ENCODE results near the gene GRK4. TPM values are rescaled to one million over a fixed set of nuclear protein-coding genes. Genes with fewer than 3 reads are reported as not detected.

GRK4 gene
- total RNA-seq, 4 donors from 2014 or later: 7.6 to 10.8 (median 9.1) TPM

DNA sequence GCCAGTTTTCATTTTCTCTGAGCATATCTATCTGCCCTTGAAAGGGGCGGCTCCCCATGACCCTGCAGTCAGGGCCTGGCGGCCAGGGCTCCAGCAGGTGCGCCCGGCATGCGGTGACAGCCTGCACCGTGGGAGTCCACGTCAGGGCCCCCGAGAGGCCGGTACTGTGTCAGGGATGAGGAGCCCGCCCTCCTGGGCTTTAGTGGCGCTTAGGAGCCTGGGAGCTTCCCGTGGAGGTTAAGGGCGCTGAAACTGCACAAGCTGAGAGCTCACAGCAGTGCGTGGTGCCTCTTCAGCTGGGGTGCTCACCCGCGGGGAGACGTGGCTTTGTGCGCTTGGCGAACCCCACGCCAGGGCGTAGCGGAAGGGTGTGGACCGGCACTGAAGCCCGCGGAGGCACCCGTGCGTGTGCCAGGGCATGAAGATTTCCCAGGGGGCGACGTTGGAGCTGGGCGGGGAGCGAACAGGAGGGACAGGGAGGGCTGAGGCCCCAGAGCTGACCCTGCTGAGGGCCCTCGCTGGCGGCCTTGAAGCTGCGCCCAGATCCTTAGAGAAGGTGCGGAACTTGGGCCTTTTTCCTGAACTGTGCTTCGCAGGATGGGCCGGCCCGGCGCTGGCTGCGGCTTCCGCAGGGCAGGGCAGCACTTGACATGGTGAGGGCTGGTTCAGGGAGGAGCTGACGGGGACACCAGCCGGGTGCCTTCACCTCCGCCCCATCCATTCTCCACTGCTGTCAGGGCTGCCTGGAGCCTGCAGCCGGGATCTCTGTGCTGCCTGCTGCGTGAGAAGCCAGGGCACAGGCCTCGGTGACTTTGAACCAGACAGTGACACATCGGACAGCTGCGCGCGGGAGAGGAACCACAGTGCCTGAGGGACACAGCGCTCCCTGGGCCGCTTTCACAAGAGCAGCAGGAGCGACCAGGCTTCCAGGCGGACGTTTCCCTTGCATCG lies 78.1 kb downstream of the GRK4 start:
- peak; percentile 44 to 59 for DNase-seq
- no peak for TF ChIP-seq POLR2A (IDR thresholded peaks at IDR 0.05)
- TF ChIP-seq, protein P1, sequence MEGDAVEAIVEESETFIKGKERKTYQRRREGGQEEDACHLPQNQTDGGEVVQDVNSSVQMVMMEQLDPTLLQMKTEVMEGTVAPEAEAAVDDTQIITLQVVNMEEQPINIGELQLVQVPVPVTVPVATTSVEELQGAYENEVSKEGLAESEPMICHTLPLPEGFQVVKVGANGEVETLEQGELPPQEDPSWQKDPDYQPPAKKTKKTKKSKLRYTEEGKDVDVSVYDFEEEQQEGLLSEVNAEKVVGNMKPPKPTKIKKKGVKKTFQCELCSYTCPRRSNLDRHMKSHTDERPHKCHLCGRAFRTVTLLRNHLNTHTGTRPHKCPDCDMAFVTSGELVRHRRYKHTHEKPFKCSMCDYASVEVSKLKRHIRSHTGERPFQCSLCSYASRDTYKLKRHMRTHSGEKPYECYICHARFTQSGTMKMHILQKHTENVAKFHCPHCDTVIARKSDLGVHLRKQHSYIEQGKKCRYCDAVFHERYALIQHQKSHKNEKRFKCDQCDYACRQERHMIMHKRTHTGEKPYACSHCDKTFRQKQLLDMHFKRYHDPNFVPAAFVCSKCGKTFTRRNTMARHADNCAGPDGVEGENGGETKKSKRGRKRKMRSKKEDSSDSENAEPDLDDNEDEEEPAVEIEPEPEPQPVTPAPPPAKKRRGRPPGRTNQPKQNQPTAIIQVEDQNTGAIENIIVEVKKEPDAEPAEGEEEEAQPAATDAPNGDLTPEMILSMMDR (IDR thresholded peaks at IDR 0.05): no peak
- H3K4me1 ChIP-seq: peaks cover 4 to 7% of the 10 kb centered on the region in 2 donors
- peak overlapping the region in 2 of 3 donors; percentile 40 to 49 for H3K27ac ChIP-seq
- intact Hi-C loops (cut with DNase I): no loop called here
- H3K9me3 ChIP-seq: no peaks in the 10 kb centered on the region
- H3K27me3 ChIP-seq: no peaks in the 10 kb centered on the region
- no peaks in the 10 kb centered on the region for H3K36me3 ChIP-seq
- WGBS, 2 donors: 16 to 29% methylated on average over 15 to 42 of the region's 57 CpGs
- peak overlapping the region in 2 of 3 donors; percentile 23 to 31 for H3K4me3 ChIP-seq (replicated peaks in 1 of 3)

DNA sequence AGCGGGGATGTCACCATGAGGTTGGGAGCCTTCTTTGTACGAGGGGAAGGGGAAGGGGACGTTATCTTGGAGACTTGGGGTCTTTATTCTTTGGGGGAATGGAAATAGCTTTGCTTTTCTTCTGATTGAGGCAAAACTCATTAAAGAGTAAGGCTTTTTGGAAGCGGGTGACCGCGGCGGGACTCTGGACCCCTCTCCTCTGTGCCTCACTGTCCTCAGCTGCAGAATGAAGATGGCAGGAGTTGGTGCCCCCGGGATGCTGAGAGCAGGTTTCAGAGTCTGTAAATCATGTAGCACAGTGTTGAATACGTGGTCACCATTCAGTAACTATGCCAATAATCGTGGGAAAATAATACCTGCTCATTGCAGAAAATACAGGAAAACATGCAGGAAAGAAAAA lies 78.9 kb downstream of the GRK4 start:
- no peaks in the 10 kb centered on the region for H3K27me3 ChIP-seq
- H3K36me3 ChIP-seq: no peaks in the 10 kb centered on the region
- H3K4me3 ChIP-seq (replicated peaks in 1 of 3): peak overlapping the region in 2 of 3 donors; percentile 23 to 31
- 52 to 70% methylated on average over 10 of the region's 10 CpGs for WGBS, 2 donors
- H3K9me3 ChIP-seq: no peaks in the 10 kb centered on the region
- DNase-seq: no peak
- H3K4me1 ChIP-seq: peaks cover 4 to 5% of the 10 kb centered on the region in 2 donors
- intact Hi-C loops (cut with DNase I): no loop called here
- TF ChIP-seq, protein P1 (IDR thresholded peaks at IDR 0.05): no peak
- no peak for TF ChIP-seq POLR2A (IDR thresholded peaks at IDR 0.05)
- no peak overlapping the region for H3K27ac ChIP-seq

DNA sequence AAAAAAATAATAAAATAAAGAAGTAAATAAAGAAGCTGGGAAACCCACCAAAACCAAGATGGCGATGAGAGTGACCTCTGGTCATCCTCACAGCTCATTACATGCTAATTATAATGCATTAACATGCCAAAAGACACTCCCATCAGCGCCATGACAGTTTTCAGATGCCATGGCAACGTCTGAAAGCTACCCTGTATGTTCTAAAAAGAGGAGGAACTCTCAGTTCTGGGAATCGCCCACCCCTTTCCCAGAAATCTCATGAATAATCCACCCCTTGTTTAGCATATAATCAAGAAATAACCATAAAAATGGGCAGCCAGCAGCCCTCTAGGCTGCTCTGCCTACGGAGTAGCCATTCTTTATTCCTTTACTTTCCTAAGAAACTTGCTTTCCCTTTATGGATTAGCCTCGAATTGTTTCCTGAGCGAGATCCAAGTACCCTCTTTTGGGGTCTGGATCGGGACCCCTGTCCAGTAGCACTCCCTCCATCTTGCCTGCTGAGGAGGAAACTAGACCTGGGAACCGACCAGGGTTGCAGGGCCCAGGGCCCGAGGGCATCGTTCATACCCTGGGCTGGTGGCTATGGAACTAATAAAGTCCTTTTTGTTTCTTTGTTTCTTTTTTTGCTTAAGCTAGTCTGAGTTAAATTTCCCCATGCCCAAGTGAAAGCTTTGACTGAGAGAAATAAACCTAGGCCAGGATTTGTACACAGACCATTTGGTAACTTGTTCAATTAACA lies 80.1 kb downstream of the GRK4 start:
- TF ChIP-seq, protein P1 (IDR thresholded peaks at IDR 0.05): no peak
- TF ChIP-seq POLR2A (IDR thresholded peaks at IDR 0.05): no peak
- H3K27me3 ChIP-seq: no peaks in the 10 kb centered on the region
- no peaks in the 10 kb centered on the region for H3K36me3 ChIP-seq
- no peak overlapping the region for H3K27ac ChIP-seq
- no peak overlapping the region for H3K4me3 ChIP-seq (replicated peaks in 1 of 3)
- WGBS, 2 donors: 92 to 93% methylated on average over 11 of the region's 11 CpGs
- DNase-seq: no peak
- intact Hi-C loops (cut with DNase I): no loop called here
- no peaks in the 10 kb centered on the region for H3K9me3 ChIP-seq
- H3K4me1 ChIP-seq: peaks cover 4 to 8% of the 10 kb centered on the region in 2 donors

DNA sequence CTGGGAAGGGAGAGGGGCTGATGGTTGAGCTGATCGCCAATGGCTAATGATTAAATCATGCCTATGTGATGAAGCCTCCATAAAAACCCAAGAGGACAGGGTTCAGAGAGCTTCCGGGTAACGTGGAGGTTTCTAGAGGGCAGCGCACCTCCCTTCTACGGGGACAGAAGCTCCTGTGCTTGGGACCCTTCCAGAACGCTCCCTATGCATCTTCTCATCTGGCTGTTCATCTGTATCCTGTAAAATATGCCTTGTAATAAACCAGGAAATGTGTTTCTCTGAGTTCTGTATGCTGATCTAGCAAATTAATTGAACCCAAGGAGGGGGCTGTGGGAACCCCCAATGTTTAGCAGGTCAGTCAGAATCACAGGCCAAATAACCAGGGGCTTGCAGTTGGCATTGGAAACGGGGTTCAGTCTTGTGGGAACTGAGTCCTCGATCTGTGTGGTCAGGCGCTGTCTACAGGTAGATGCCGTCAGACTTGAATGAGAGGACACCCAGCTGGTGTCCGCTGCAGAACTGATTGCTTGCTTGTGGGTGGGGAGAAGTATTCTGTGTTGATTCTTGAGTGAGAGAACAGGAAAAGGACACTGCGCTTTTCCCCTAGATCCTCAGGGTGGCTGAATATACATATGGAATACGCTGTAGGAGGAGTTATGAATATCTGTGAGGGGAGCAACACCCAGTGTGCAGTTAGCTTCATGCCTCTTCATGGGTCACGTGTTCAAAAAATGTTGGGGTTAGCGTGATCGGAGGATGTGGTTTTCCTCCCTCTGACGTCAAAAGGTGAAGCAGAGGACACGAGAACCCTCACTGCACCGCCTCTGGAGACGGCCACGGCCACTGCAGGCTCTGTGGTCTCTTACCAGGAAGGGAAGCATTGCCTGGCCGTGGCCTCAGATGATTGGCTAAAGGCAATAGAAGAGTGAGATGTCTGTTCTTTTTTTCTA lies 81.8 kb downstream of the GRK4 start:
- Histone ChIP-seq H3K27ac (no peak overlapping the region), H3K4me1 (peaks cover 4 to 8% of the 10 kb centered on the region in 2 donors), H3K4me3 (replicated peaks in 1 of 3) (no peak overlapping the region), H3K9me3 (no peaks in the 10 kb centered on the region), H3K36me3 (no peaks in the 10 kb centered on the region), H3K27me3 (no peaks in the 10 kb centered on the region)
- TF ChIP-seq, protein P1 (IDR thresholded peaks at IDR 0.05): no peak
- no peak for TF ChIP-seq POLR2A (IDR thresholded peaks at IDR 0.05)
- DNase-seq: peak in 1 of 2 donors; percentile 14
- 86 to 88% methylated on average over 22 of the region's 22 CpGs for WGBS, 2 donors
- intact Hi-C loops (cut with DNase I): no loop called here
